ENCODE data around the gene MSH4.
"Not testable (repeated sequence)": the region's sequence is repeated elsewhere in the genome, so short reads cannot be mapped to it uniquely, and the experiment has no call there.

MSH4 gene

DNA sequence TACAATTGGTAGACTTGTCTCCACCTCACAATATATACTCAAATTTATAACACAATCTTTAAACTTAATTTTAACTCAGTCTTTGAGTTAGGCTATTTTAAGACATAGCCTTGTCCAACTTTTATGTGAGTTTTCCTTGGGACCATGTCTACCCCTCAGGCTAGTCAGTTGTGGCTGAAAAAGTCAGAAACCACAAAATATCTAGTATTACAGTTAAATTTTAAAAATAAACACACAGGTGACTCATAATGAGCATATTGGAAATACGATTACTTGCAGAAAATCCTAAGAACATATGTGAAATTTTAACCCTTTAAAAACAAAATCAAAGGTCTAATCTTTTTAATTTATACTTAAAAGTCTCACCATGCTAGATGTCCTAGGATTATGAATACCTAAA is 140.4 kb downstream of the MSH4 start:
- Histone ChIP-seq H3K4me2 (ENCODE audit: insufficient read depth, low read length, poor library complexity, severe bottlenecking) (no peak overlapping the region), H3K36me3 (replicated peaks in 1 of 2; ENCODE audit: control insufficient read depth in 2 of 2, insufficient read depth in 2 of 2, low read length in 2 of 2) (no peaks in the 10 kb centered on the region), H3K4me1 (ENCODE audit: control insufficient read depth in 2 of 2, insufficient read depth in 1 of 2, low read depth in 1 of 2, low read length in 2 of 2) (no peaks in the 10 kb centered on the region), H2AFZ (ENCODE audit: low read length) (no peak overlapping the region), H4K8ac (ENCODE audit: low read depth, low read length) (no peak overlapping the region), H3K4me3 (ENCODE audit: low read length in 2 of 2) (no peak overlapping the region), H3K9me3 (replicated peaks in 1 of 2; ENCODE audit: control insufficient read depth in 2 of 2, insufficient read depth in 1 of 2, low read depth in 1 of 2, low read length in 2 of 2) (no peaks in the 10 kb centered on the region), H2AK5ac (ENCODE audit: low read depth, low read length) (no peak overlapping the region), H3K18ac (ENCODE audit: low read length) (no peak overlapping the region), H3K27ac (replicated peaks; ENCODE audit: low read length) (no peak overlapping the region), H3K27me3 (ENCODE audit: control insufficient read depth in 3 of 3, insufficient read depth in 3 of 3, low read depth in 1 of 3, low read length in 3 of 3) (no peaks in the 10 kb centered on the region), H3K23ac (ENCODE audit: low read depth, low read length, poor library complexity) (no peak overlapping the region), H2BK12ac (ENCODE audit: low read length) (no peak overlapping the region), H2BK5ac (ENCODE audit: low read length) (no peak overlapping the region), H3K4ac (ENCODE audit: low read length) (no peak overlapping the region), H2BK15ac (ENCODE audit: low read length) (no peak overlapping the region), H4K91ac (ENCODE audit: low read depth, low read length, poor library complexity) (no peak overlapping the region), H3K79me1 (ENCODE audit: low read depth, low read length) (no peaks in the 10 kb centered on the region), H3K14ac (ENCODE audit: low read length) (no peak overlapping the region), H2BK120ac (ENCODE audit: low read depth, low read length) (no peak overlapping the region), H3K9ac (ENCODE audit: low read depth, low read length, poor library complexity) (no peak overlapping the region)
- no peak for DNase-seq (ENCODE audit: low spot score)
- no CpG with 5 or more reads among the region's 1 CpG for whole genome bisulfite sequencing, 2 donors (ENCODE audit: extremely low coverage in 2 of 2, insufficient read length in 2 of 2, insufficient replicate concordance in 1 of 2)

DNA sequence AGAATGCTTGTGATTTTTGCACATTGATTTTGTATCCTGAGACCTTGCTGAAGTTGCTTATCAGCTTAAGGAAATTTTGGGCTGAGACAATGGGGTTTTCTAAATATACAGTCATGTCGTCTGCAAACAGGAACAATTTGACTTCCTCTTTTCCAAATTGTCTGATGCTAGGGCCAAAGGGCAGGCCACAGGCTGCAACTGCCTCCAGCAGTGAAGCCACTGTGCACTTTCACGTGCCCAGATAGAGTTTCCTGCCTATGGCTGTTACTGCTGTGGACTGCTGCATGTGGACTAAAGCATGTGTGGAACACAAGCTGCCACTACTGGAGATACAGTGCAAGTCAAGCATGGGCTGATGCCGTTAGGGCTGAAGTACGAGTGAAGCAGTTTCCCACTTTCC is 146.4 kb downstream of the MSH4 start:
- not testable (repeated sequence) for H3K9ac ChIP-seq (ENCODE audit: low read depth, low read length, poor library complexity); H2BK15ac ChIP-seq (ENCODE audit: low read length); H4K8ac ChIP-seq (ENCODE audit: low read depth, low read length); H2BK120ac ChIP-seq (ENCODE audit: low read depth, low read length); H3K4me3 ChIP-seq (ENCODE audit: low read length in 2 of 2); H3K14ac ChIP-seq (ENCODE audit: low read length); DNase-seq (ENCODE audit: low spot score); H3K36me3 ChIP-seq (replicated peaks in 1 of 2; ENCODE audit: control insufficient read depth in 2 of 2, insufficient read depth in 2 of 2, low read length in 2 of 2); H3K4ac ChIP-seq (ENCODE audit: low read length); H3K9me3 ChIP-seq (replicated peaks in 1 of 2; ENCODE audit: control insufficient read depth in 2 of 2, insufficient read depth in 1 of 2, low read depth in 1 of 2, low read length in 2 of 2); H3K18ac ChIP-seq (ENCODE audit: low read length); H2AFZ ChIP-seq (ENCODE audit: low read length); H2BK12ac ChIP-seq (ENCODE audit: low read length); H3K27me3 ChIP-seq (ENCODE audit: control insufficient read depth in 3 of 3, insufficient read depth in 3 of 3, low read depth in 1 of 3, low read length in 3 of 3); H3K4me1 ChIP-seq (ENCODE audit: control insufficient read depth in 2 of 2, insufficient read depth in 1 of 2, low read depth in 1 of 2, low read length in 2 of 2); H3K79me1 ChIP-seq (ENCODE audit: low read depth, low read length); H4K91ac ChIP-seq (ENCODE audit: low read depth, low read length, poor library complexity); H3K27ac ChIP-seq (replicated peaks; ENCODE audit: low read length); H3K23ac ChIP-seq (ENCODE audit: low read depth, low read length, poor library complexity); H2BK5ac ChIP-seq (ENCODE audit: low read length); H2AK5ac ChIP-seq (ENCODE audit: low read depth, low read length); H3K4me2 ChIP-seq (ENCODE audit: insufficient read depth, low read length, poor library complexity, severe bottlenecking)
- WGBS, 2 donors (ENCODE audit: extremely low coverage in 2 of 2, insufficient read length in 2 of 2, insufficient replicate concordance in 1 of 2) = no CpG with 5 or more reads among the region's 4 CpGs

DNA sequence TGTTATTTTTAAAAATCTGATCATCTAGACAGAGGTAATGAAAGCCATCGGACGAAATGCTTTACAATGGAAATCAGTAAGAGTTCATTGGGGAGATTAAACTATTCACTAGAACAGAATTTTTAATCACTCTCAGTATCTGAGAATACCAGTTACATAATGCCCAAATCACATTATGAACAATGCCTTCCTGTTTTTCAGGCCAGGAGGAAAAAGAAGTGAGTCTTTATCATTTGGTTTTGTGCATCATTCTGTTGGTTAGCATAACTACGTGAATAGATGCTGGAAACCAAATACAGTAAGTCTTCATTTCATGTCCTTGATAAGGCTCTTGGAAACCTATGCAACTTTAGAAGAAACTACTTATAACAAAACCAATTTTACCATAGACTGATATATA is 153.5 kb downstream of the MSH4 start:
- no peak overlapping the region for H4K91ac ChIP-seq (ENCODE audit: low read depth, low read length, poor library complexity)
- no peak overlapping the region for H2BK5ac ChIP-seq (ENCODE audit: low read length)
- H3K14ac ChIP-seq (ENCODE audit: low read length) = no peak overlapping the region
- no peak overlapping the region for H2AK5ac ChIP-seq (ENCODE audit: low read depth, low read length)
- H3K27ac ChIP-seq (replicated peaks; ENCODE audit: low read length) = no peak overlapping the region
- no peak overlapping the region for H2BK120ac ChIP-seq (ENCODE audit: low read depth, low read length)
- H3K27me3 ChIP-seq (ENCODE audit: control insufficient read depth in 3 of 3, insufficient read depth in 3 of 3, low read depth in 1 of 3, low read length in 3 of 3) = no peaks in the 10 kb centered on the region
- no peak overlapping the region for H2AFZ ChIP-seq (ENCODE audit: low read length)
- H3K18ac ChIP-seq (ENCODE audit: low read length) = no peak overlapping the region
- no peak overlapping the region for H3K4me3 ChIP-seq (ENCODE audit: low read length in 2 of 2)
- H3K36me3 ChIP-seq (replicated peaks in 1 of 2; ENCODE audit: control insufficient read depth in 2 of 2, insufficient read depth in 2 of 2, low read length in 2 of 2) = no peaks in the 10 kb centered on the region
- no peak overlapping the region for H3K4me2 ChIP-seq (ENCODE audit: insufficient read depth, low read length, poor library complexity, severe bottlenecking)
- H2BK15ac ChIP-seq (ENCODE audit: low read length) = no peak overlapping the region
- H3K79me1 ChIP-seq (ENCODE audit: low read depth, low read length) = no peaks in the 10 kb centered on the region
- no peak for DNase-seq (ENCODE audit: low spot score)
- WGBS, 2 donors (ENCODE audit: extremely low coverage in 2 of 2, insufficient read length in 2 of 2, insufficient replicate concordance in 1 of 2) = no CpG with 5 or more reads among the region's 3 CpGs
- H3K9ac ChIP-seq (ENCODE audit: low read depth, low read length, poor library complexity) = no peak overlapping the region
- no peaks in the 10 kb centered on the region for H3K9me3 ChIP-seq (replicated peaks in 1 of 2; ENCODE audit: control insufficient read depth in 2 of 2, insufficient read depth in 1 of 2, low read depth in 1 of 2, low read length in 2 of 2)
- no peak overlapping the region for H3K4ac ChIP-seq (ENCODE audit: low read length)
- H3K23ac ChIP-seq (ENCODE audit: low read depth, low read length, poor library complexity) = no peak overlapping the region
- H3K4me1 ChIP-seq (ENCODE audit: control insufficient read depth in 2 of 2, insufficient read depth in 1 of 2, low read depth in 1 of 2, low read length in 2 of 2) = no peaks in the 10 kb centered on the region
- H2BK12ac ChIP-seq (ENCODE audit: low read length) = no peak overlapping the region
- H4K8ac ChIP-seq (ENCODE audit: low read depth, low read length) = no peak overlapping the region

DNA sequence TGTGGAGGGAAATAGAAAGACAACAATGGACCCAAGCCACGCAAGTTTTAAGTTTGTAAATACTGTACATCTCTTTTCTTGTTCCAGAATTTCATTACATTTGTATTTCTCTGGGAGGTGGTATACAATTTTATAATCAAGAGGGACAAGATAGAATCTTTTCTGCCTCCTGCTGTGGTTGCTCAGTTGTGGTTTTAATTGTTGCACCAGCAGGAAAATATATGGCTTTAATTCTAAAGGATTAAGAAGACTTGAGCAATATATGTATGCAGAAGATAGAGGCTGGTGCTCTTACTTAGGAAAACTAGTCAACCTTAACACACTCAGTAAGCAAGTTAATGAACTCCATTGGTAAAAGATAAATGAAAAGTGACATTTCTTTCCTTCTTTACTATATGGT is 155.3 kb downstream of the MSH4 start:
- no peak overlapping the region for H2BK5ac ChIP-seq (ENCODE audit: low read length)
- H2BK120ac ChIP-seq (ENCODE audit: low read depth, low read length) = no peak overlapping the region
- no peak overlapping the region for H2BK12ac ChIP-seq (ENCODE audit: low read length)
- no peaks in the 10 kb centered on the region for H3K9me3 ChIP-seq (replicated peaks in 1 of 2; ENCODE audit: control insufficient read depth in 2 of 2, insufficient read depth in 1 of 2, low read depth in 1 of 2, low read length in 2 of 2)
- H3K14ac ChIP-seq (ENCODE audit: low read length) = no peak overlapping the region
- no peak overlapping the region for H3K9ac ChIP-seq (ENCODE audit: low read depth, low read length, poor library complexity)
- H3K4ac ChIP-seq (ENCODE audit: low read length) = no peak overlapping the region
- no peak overlapping the region for H4K91ac ChIP-seq (ENCODE audit: low read depth, low read length, poor library complexity)
- no peaks in the 10 kb centered on the region for H3K36me3 ChIP-seq (replicated peaks in 1 of 2; ENCODE audit: control insufficient read depth in 2 of 2, insufficient read depth in 2 of 2, low read length in 2 of 2)
- no CpG with 5 or more reads among the region's 1 CpG for WGBS, 2 donors (ENCODE audit: extremely low coverage in 2 of 2, insufficient read length in 2 of 2, insufficient replicate concordance in 1 of 2)
- H3K27ac ChIP-seq (replicated peaks; ENCODE audit: low read length) = no peak overlapping the region
- H3K23ac ChIP-seq (ENCODE audit: low read depth, low read length, poor library complexity) = no peak overlapping the region
- no peaks in the 10 kb centered on the region for H3K27me3 ChIP-seq (ENCODE audit: control insufficient read depth in 3 of 3, insufficient read depth in 3 of 3, low read depth in 1 of 3, low read length in 3 of 3)
- H3K4me1 ChIP-seq (ENCODE audit: control insufficient read depth in 2 of 2, insufficient read depth in 1 of 2, low read depth in 1 of 2, low read length in 2 of 2) = no peaks in the 10 kb centered on the region
- no peak overlapping the region for H3K4me2 ChIP-seq (ENCODE audit: insufficient read depth, low read length, poor library complexity, severe bottlenecking)
- H4K8ac ChIP-seq (ENCODE audit: low read depth, low read length) = no peak overlapping the region
- no peak overlapping the region for H3K4me3 ChIP-seq (ENCODE audit: low read length in 2 of 2)
- no peak overlapping the region for H3K18ac ChIP-seq (ENCODE audit: low read length)
- H2BK15ac ChIP-seq (ENCODE audit: low read length) = no peak overlapping the region
- no peaks in the 10 kb centered on the region for H3K79me1 ChIP-seq (ENCODE audit: low read depth, low read length)
- H2AFZ ChIP-seq (ENCODE audit: low read length) = no peak overlapping the region
- no peak overlapping the region for H2AK5ac ChIP-seq (ENCODE audit: low read depth, low read length)
- DNase-seq (ENCODE audit: low spot score) = no peak

All from neuronal stem cell (in vitro differentiated cells).